HG03457 (cell line): ENCODE data around the gene ZNF274.
"Not testable (repeated sequence)": the region's sequence is repeated elsewhere in the genome, so short reads cannot be mapped to it uniquely, and the experiment has no call there.

Experiments used
- ATAC-seq: cut with Tn5 transposase; IDR thresholded peaks from one replicate; pipeline ENCODE4 v1.9.1; 2021; ENCODE audit warnings: moderate number of reproducible peaks; ENCODE audit not compliant: unreplicated experiment

ZNF274 gene

GRCh38 chr19:58182989-58183816 is at the start of gene ZNF274:
TSS of gene ZNF274 (plus strand) at chr19:58183061. CDS start at chr19:58183966, 905 bp downstream.
- peak; percentile 70 for ATAC-seq

- no peak for ATAC-seq
These were observed 48.6 kb upstream of the ZNF274 start for GRCh38 chr19:58134244-58134643.

- no peak for ATAC-seq
These were observed 37.0 kb upstream of the ZNF274 start for GRCh38 chr19:58145849-58146248.

GRCh38 chr19:58147475-58147874 is 35.4 kb upstream of the ZNF274 start:
- not testable (repeated sequence) for ATAC-seq

- ATAC-seq = peak; percentile 59
These were observed 32.4 kb upstream of the ZNF274 start, which contains the start of gene ZNF329 for GRCh38 chr19:58150328-58150921. TSS of gene ZNF329 (minus strand) at chr19:58150789. CDS start at chr19:58129503, 21,286 bp downstream.

- no peak for ATAC-seq
These were observed 29.5 kb upstream of the ZNF274 start for GRCh38 chr19:58153386-58153785.

- no peak for ATAC-seq
These were observed 28.6 kb upstream of the ZNF274 start for GRCh38 chr19:58154287-58154678.

GRCh38 chr19:58154679-58155648 is 27.9 kb upstream of the ZNF274 start:
- ATAC-seq = peak; percentile 67

GRCh38 chr19:58157045-58157728 is 25.7 kb upstream of the ZNF274 start:
- ATAC-seq = no peak

- no peak for ATAC-seq
These were observed 16.6 kb upstream of the ZNF274 start for GRCh38 chr19:58166268-58166667.

- no peak for ATAC-seq
These were observed 16.1 kb upstream of the ZNF274 start for GRCh38 chr19:58166708-58167280.

- ATAC-seq = no peak
These were observed 12.0 kb upstream of the ZNF274 start for GRCh38 chr19:58170860-58171259.

GRCh38 chr19:58181902-58182576 is 822 bp upstream of the ZNF274 start:
- ATAC-seq = no peak

GRCh38 chr19:58182577-58182988 is 278 bp upstream of the ZNF274 start:
- ATAC-seq = peak; percentile 6

- ATAC-seq = no peak
These were observed 955 bp downstream of the ZNF274 start for GRCh38 chr19:58183817-58184215.

- ATAC-seq = no peak
These were observed 14.2 kb downstream of the ZNF274 start for GRCh38 chr19:58196901-58197616.

GRCh38 chr19:58203814-58204475 is 21.1 kb downstream of the ZNF274 start:
- ATAC-seq = no peak

- no peak for ATAC-seq
These were observed 21.7 kb downstream of the ZNF274 start for GRCh38 chr19:58204566-58204965.
